ENCODE data around the gene LACC1. TPM values are rescaled to one million over a fixed set of nuclear protein-coding genes. Genes with fewer than 3 reads are reported as not detected.

The LACC1 gene
- total and polyA plus RNA-seq, 9 donors, result 2.0 to 7.3 (median 5.3) TPM

- Histone ChIP-seq H3K4me3 (no peak overlapping the region), H3K27ac (no peak overlapping the region), H3K27me3 (no peaks in the 10 kb centered on the region), H3K9me3 (no peaks in the 10 kb centered on the region), H3K4me1 (ENCODE audit: insufficient read depth) (peaks cover 1% of the 10 kb centered on the region), H3K36me3 (no peaks in the 10 kb centered on the region)
- DNase-seq, result no peak
- 88 to 92% (median 92%) methylated on average over 1 of the region's 1 CpG for WGBS, 3 donors
- intact Hi-C loops (cut with DNase I), result loop anchor here in 2 of 4 donors (10.0 kb wide), 3 partner anchors 73 to 803 kb away; no protein-coding TSS in a partner anchor
- TF ChIP-seq EP300 (IDR thresholded peaks at IDR 0.05) (no peak), CTCF (IDR thresholded peaks at IDR 0.05) (no peak), POLR2A (IDR thresholded peaks at IDR 0.05) (no peak)
These were observed 1.9 kb upstream of the LACC1 start for GRCh38 chr13:43877766-43878165.

GRCh38 chr13:43878892-43879754 lies 581 bp upstream of the LACC1 start, which contains the start of gene CCDC122:
CCDC122 (minus strand) TSS chr13:43879740; CDS start chr13:43869376, 10,364 bp downstream.
- H3K4me1 ChIP-seq (ENCODE audit: insufficient read depth), result peaks cover 1% of the 10 kb centered on the region
- peak; percentile 75 to 89 (median 77) for DNase-seq
- no peaks in the 10 kb centered on the region for H3K27me3 ChIP-seq
- peak within 1 kb of the TSS; percentile 70 for H3K4me3 ChIP-seq
- TF ChIP-seq POLR2A (IDR thresholded peaks at IDR 0.05), result peak; percentile 17
- TF ChIP-seq EP300 (IDR thresholded peaks at IDR 0.05), result no peak
- TF ChIP-seq CTCF (IDR thresholded peaks at IDR 0.05), result peak in 1 of 3 donors; percentile 7
- H3K9me3 ChIP-seq, result no peaks in the 10 kb centered on the region
- intact Hi-C loops (cut with DNase I), result loop anchor here in 2 of 4 donors (10.0 kb wide), 3 partner anchors 74 to 804 kb away; no protein-coding TSS in a partner anchor
- peak within 1 kb of the TSS; percentile 80 to 90 for H3K27ac ChIP-seq
- 0 to 1% (median 1%) methylated on average over 56 to 78 of the region's 78 CpGs for WGBS, 3 donors
- no peaks in the 10 kb centered on the region for H3K36me3 ChIP-seq

GRCh38 chr13:43880214-43880855 lies 631 bp downstream of the LACC1 start:
- DNase-seq, result no peak
- peak overlapping the region; percentile 70 for H3K4me3 ChIP-seq
- intact Hi-C loops (cut with DNase I), result no loop called here
- no peaks in the 10 kb centered on the region for H3K27me3 ChIP-seq
- H3K9me3 ChIP-seq, result no peaks in the 10 kb centered on the region
- H3K36me3 ChIP-seq, result no peaks in the 10 kb centered on the region
- WGBS, 3 donors, result 47 to 52% (median 51%) methylated on average over 15 of the region's 15 CpGs
- no peak for TF ChIP-seq CTCF (IDR thresholded peaks at IDR 0.05)
- H3K27ac ChIP-seq, result no peak overlapping the region
- peaks cover 1% of the 10 kb centered on the region for H3K4me1 ChIP-seq (ENCODE audit: insufficient read depth)

- no peak for TF ChIP-seq EP300 (IDR thresholded peaks at IDR 0.05)
- no peak for TF ChIP-seq CTCF (IDR thresholded peaks at IDR 0.05)
- no peak for TF ChIP-seq POLR2A (IDR thresholded peaks at IDR 0.05)
- H3K27ac ChIP-seq, result no peak overlapping the region
- no peaks in the 10 kb centered on the region for H3K27me3 ChIP-seq
- intact Hi-C loops (cut with DNase I), result no loop called here
- H3K36me3 ChIP-seq, result no peaks in the 10 kb centered on the region
- no peak for DNase-seq
- H3K4me3 ChIP-seq, result no peak overlapping the region
- H3K4me1 ChIP-seq (ENCODE audit: insufficient read depth), result peaks cover 1% of the 10 kb centered on the region
- no peaks in the 10 kb centered on the region for H3K9me3 ChIP-seq
These were observed 1.2 kb downstream of the LACC1 start for GRCh38 chr13:43880926-43881325.
